Retinal pigment epithelial cell (primary cell): ENCODE measurements around the gene ZAR1.

Experiments
- DNase-seq: peaks from one replicate; pipeline ENCODE4 v3.0.0-alpha.2; 2010; ENCODE audit warnings: low read depth
- H3K4me3 ChIP-seq: 2 replicates; pipeline ENCODE4 v1.5.1; 2011; ENCODE audit warnings: mild to moderate bottlenecking, low read length, control low read depth, moderate library complexity
- CTCF ChIP-seq: conservative IDR thresholded peaks from 2 replicates; pipeline ENCODE4 v1.5.1; 2011; ENCODE audit warnings: low read depth, low read length, control low read depth, inconsistent platforms

The ZAR1 gene

DNA sequence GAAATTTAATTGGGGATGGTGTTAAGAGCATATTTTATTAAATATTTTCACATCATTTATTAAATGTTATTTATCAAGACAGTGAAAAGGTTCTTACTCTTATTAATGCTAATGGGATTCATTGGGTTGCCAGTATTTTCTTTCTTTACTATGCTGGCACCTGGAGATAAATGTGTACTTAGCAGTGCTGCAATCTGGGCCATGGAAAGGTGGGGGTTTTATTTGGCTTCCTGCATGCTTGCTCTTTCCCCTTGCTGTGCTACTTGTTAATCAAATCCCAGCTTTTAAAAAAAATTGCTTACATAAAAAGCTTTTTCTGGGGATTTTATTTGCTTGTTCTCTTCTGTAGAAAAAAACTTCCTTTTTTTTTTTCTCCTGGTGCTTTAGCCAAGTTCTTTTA is 48.3 kb downstream of the ZAR1 start:
- DNase-seq = no peak
- no peak overlapping the region for H3K4me3 ChIP-seq
- TF ChIP-seq CTCF = no peak

DNA sequence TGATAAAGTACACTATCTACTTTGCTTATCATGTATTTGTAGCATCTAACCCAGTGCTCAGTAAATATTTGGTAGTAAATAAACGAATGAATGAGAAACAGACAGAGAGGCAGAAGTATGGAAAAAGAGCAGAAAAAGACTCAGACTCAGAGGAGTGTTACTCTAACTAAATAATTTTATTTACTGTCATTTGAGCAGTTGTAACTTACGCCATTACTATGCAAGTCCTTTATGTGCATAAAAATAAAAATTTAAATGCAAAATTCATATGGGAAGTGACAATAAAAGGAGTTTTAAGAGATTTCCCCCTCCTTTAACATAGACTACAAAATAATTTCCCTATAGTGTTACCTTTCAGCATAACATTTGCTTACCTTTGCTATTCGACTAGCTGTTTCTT is 49.5 kb downstream of the ZAR1 start:
- TF ChIP-seq CTCF = no peak
- DNase-seq = no peak
- H3K4me3 ChIP-seq = no peak overlapping the region

GRCh38 chr4:48542888-48543287 is 52.8 kb downstream of the ZAR1 start:
- no peak for DNase-seq
- no peak for TF ChIP-seq CTCF
- H3K4me3 ChIP-seq = no peak overlapping the region

- H3K4me3 ChIP-seq = no peak overlapping the region
- no peak for DNase-seq
- no peak for TF ChIP-seq CTCF
Observed at GRCh38 chr4:48543796-48544195, 53.7 kb downstream of the ZAR1 start.
